Suprapubic skin (tissue), 4 donors: ENCODE data around the gene IFT74. TPM values are rescaled to one million over a fixed set of nuclear protein-coding genes. Genes with fewer than 3 reads are reported as not detected.
A peak's percentile ranks its signal among the peaks of the same experiment; 100 is the strongest.

Experiments
- DNase-seq, 2 donors: peaks; one replicate each; pipeline ENCODE4 v3.0.0-alpha.2; 2019; ENCODE audit warnings: low spot score in 2 of 2
- H3K27ac ChIP-seq: fragments of 200-600 bp; sonication (generic); one replicate; pipeline ENCODE4 v1.5.1; 2019
- H3K27me3 ChIP-seq: fragments of 200-600 bp; sonication (generic); one replicate; pipeline ENCODE4 v1.5.1; 2019
- H3K36me3 ChIP-seq: fragments of 200-600 bp; sonication (generic); one replicate; pipeline ENCODE4 v1.5.1; 2019
- H3K4me1 ChIP-seq: fragments of 200-600 bp; sonication (generic); one replicate; pipeline ENCODE4 v1.5.1; 2019
- H3K4me3 ChIP-seq: fragments of 200-600 bp; sonication (generic); one replicate; pipeline ENCODE4 v1.5.1; 2019; ENCODE audit warnings: mild to moderate bottlenecking
- H3K9me3 ChIP-seq: fragments of 200-600 bp; sonication (generic); one replicate; pipeline ENCODE4 v1.5.1; 2019
- EP300 ChIP-seq: sonication (generic); formaldehyde crosslinking; IDR thresholded peaks from one replicate; pipeline ENCODE4 v1.6.1; 2017; ENCODE audit warnings: antibody characterized with exemption
- POLR2A ChIP-seq, 2 donors: fragments of 450-650 bp; IDR thresholded peaks; one replicate each; pipeline ENCODE4 v1.6.1; 2017; ENCODE audit warnings: antibody characterized with exemption in 2 of 2, mild to moderate bottlenecking in 2 of 2, moderate library complexity in 2 of 2
- POLR2AphosphoS5 ChIP-seq, 3 donors: sonication (generic); formaldehyde crosslinking; IDR thresholded peaks; one replicate each; pipeline ENCODE4 v1.6.1; 2017; ENCODE audit warnings: antibody characterized with exemption in 3 of 3
- WGBS: methylation state at CpG from one replicate; pipeline ENCODE4 v1.1.5; 2018; 5-methylcytosine and 5-hydroxymethylcytosine counted together
- total RNA-seq, 4 donors: library from RNA; depleted of rRNA; stranded (reverse); fragments of >200 nt; gene quantifications; one replicate each; pipeline ENCODE4 v1.1.0, GENCODE V29; 2016
- TF ChIP-seq, protein P1 (sequence below), 2 donors: fragments of 200-600 bp in 1 of 2; fragments of 450-650 bp in 1 of 2; sonication (generic) in 1 of 2; IDR thresholded peaks; one replicate each; pipeline ENCODE4 v1.5.1; 2016 to 2019; ENCODE audit warnings: antibody characterized with exemption in 2 of 2, mild to moderate bottlenecking in 1 of 2, moderate library complexity in 1 of 2

The IFT74 gene
- total RNA-seq, 4 donors from 2014 or later, result 8.2 to 19.4 (median 11.1) TPM

DNA sequence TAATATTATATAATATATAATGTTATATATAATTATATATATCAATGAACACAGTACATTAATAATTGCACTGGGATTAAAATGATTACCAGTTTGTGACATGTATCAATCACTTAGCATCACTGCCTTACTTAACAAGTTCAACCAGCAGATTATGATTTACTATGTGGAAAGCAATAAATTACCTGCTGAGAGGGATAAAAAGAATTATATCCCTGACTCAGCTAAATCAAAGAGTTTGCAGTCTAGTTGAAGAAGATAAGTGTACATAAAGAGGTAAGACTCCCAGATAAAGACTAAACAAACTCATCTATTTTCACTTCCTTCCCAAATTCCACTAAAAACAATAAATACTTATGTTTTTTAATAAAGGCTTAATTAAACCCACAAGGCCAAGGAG, 20.4 kb upstream of the IFT74 start:
- Histone ChIP-seq H3K27me3 (no peaks in the 10 kb centered on the region), H3K36me3 (peaks cover 14% of the 10 kb centered on the region), H3K9me3 (no peaks in the 10 kb centered on the region), H3K4me1 (peaks cover 2% of the 10 kb centered on the region), H3K27ac (no peak overlapping the region), H3K4me3 (no peak overlapping the region)
- TF ChIP-seq EP300 (no peak), POLR2AphosphoS5 (IDR thresholded peaks at IDR 0.05) (no peak), POLR2A (IDR thresholded peaks at IDR 0.05) (no peak)
- TF ChIP-seq, protein P1, sequence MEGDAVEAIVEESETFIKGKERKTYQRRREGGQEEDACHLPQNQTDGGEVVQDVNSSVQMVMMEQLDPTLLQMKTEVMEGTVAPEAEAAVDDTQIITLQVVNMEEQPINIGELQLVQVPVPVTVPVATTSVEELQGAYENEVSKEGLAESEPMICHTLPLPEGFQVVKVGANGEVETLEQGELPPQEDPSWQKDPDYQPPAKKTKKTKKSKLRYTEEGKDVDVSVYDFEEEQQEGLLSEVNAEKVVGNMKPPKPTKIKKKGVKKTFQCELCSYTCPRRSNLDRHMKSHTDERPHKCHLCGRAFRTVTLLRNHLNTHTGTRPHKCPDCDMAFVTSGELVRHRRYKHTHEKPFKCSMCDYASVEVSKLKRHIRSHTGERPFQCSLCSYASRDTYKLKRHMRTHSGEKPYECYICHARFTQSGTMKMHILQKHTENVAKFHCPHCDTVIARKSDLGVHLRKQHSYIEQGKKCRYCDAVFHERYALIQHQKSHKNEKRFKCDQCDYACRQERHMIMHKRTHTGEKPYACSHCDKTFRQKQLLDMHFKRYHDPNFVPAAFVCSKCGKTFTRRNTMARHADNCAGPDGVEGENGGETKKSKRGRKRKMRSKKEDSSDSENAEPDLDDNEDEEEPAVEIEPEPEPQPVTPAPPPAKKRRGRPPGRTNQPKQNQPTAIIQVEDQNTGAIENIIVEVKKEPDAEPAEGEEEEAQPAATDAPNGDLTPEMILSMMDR (IDR thresholded peaks at IDR 0.05), result no peak
- no peak for DNase-seq

DNA sequence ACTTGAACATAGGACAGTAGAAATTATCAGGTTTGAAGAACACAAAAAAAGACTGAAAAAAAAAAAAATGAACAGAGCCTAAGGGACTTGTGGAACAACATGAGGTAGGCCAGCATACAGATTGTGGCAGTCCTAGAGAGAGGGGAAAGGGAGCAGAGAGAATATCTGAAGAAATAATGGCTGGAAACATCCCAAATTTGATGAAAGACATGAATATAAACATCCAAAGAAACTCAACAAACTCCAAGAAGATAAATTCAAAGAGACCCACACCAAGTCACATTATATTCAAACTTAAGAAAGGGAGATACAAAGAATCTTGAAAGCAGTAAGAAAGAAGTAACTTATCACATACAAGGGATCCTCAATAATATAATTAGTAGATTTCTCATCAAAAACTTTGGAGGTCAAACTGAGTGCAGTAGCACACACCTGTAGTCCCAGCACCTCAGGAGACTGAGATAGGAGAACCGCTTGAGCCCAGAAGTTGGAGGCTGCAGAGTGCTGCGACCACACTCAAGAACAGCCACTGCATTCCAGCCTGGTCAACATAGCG, 18.3 kb upstream of the IFT74 start:
- no peaks in the 10 kb centered on the region for H3K27me3 ChIP-seq
- H3K4me3 ChIP-seq, result no peak overlapping the region
- TF ChIP-seq, protein P1 (IDR thresholded peaks at IDR 0.05), result no peak
- TF ChIP-seq POLR2AphosphoS5 (IDR thresholded peaks at IDR 0.05) (no peak), EP300 (no peak), POLR2A (IDR thresholded peaks at IDR 0.05) (no peak)
- H3K9me3 ChIP-seq, result no peaks in the 10 kb centered on the region
- peaks cover 7% of the 10 kb centered on the region for H3K36me3 ChIP-seq
- 94% methylated on average over 3 of the region's 3 CpGs for WGBS
- no peak overlapping the region for H3K27ac ChIP-seq
- peaks cover 2% of the 10 kb centered on the region for H3K4me1 ChIP-seq
- no peak for DNase-seq

DNA sequence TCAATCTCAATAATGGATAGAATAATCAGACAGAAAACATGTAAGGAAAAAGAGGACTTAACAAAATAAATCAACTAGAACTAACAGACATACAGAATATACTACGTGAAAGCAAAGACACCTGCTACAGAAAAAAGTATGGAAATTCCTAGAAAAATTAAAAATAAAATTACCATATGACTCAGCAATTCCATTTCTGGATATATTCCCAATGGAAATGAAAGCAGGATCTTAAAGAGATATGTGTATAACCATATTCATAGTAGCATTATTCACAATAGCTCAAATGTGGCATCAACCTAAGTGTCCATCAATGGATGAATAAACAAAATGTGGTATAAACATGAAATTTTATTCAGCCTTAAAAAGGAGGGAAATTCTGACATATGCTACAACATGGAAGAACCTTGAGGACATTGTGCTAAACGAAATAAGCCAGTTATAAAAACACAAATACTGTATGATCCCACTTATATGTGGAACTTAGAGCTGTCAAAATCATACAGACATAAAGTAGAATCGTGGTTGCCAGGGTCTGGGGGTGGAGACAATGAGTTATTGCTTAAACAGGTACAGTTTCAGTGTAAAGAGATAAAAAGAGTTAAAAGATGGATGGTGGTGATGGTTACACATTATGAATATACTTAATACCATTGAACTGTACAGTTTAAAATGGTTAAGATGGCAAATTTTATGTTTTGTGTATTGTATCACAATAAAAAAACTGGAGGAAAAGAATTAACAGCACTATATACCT, 16.1 kb upstream of the IFT74 start:
- TF ChIP-seq POLR2A (IDR thresholded peaks at IDR 0.05) (no peak), EP300 (no peak), POLR2AphosphoS5 (IDR thresholded peaks at IDR 0.05) (no peak)
- TF ChIP-seq, protein P1 (IDR thresholded peaks at IDR 0.05), result no peak
- WGBS, result 72% methylated on average over 3 of the region's 3 CpGs

DNA sequence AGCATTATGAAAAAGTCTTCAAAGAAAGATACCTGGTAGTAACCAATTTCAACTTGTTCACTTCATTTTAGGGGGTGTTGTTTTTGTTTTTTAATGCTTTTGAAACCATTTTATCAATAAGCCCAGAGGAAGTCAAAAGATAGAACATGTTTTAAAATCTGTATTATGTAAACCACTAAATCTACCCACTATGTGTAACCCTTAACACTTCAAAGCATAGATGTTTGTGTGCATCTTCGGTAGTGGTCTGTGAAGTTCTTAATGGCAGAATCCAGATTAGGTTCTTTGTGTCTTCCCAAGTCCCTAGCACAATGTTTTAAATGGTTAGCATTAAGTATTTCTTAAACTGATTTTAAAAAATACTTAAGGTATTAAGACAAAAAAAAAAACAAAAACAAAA, 15.4 kb upstream of the IFT74 start:
- 86% methylated on average over 1 of the region's 1 CpG for WGBS
- H3K36me3 ChIP-seq, result no peaks in the 10 kb centered on the region
- TF ChIP-seq POLR2A (IDR thresholded peaks at IDR 0.05) (no peak), EP300 (no peak), POLR2AphosphoS5 (IDR thresholded peaks at IDR 0.05) (no peak)
- TF ChIP-seq, protein P1 (IDR thresholded peaks at IDR 0.05), result no peak
- no peak for DNase-seq
- no peaks in the 10 kb centered on the region for H3K9me3 ChIP-seq
- no peak overlapping the region for H3K27ac ChIP-seq
- peaks cover 19% of the 10 kb centered on the region for H3K4me1 ChIP-seq
- no peaks in the 10 kb centered on the region for H3K27me3 ChIP-seq
- H3K4me3 ChIP-seq, result no peak overlapping the region

More for the DNA sequence above, 16.1 kb upstream of the IFT74 start:
- Histone ChIP-seq H3K4me3 (no peak overlapping the region), H3K27me3 (no peaks in the 10 kb centered on the region), H3K27ac (no peak overlapping the region), H3K4me1 (peaks cover 14% of the 10 kb centered on the region), H3K36me3 (no peaks in the 10 kb centered on the region), H3K9me3 (no peaks in the 10 kb centered on the region)
- DNase-seq, result no peak

DNA sequence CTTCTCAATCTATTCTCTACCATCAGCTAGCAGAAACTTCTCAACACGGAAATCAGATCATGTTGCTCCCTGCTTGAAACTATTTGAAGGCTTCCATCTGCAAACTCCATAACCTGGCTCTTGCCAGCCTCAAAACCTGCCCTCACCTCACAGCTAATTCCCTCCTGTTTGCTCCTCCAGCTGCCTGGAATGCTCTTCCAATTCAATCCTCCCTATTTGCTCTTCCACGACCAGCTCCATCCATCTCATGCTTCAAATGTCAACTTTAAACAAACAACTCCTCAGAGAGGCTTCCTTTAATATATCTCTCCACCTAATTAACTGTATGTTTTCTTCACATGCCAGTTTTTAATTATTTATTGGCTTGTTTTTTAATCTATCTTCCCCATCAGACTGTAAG, 10.6 kb upstream of the IFT74 start:
- 32% methylated on average over 2 of the region's 2 CpGs for WGBS
- H3K4me1 ChIP-seq, result peaks cover 30% of the 10 kb centered on the region
- H3K36me3 ChIP-seq, result no peaks in the 10 kb centered on the region
- no peaks in the 10 kb centered on the region for H3K27me3 ChIP-seq
- no peak overlapping the region for H3K27ac ChIP-seq
- no peaks in the 10 kb centered on the region for H3K9me3 ChIP-seq
- TF ChIP-seq, protein P1 (IDR thresholded peaks at IDR 0.05), result no peak
- TF ChIP-seq POLR2AphosphoS5 (IDR thresholded peaks at IDR 0.05), result no peak
- no peak for TF ChIP-seq EP300
- TF ChIP-seq POLR2A (IDR thresholded peaks at IDR 0.05), result no peak
- DNase-seq, result no peak
- peak overlapping the region; percentile 98 for H3K4me3 ChIP-seq
